ENCODE results near the gene SIRT1. TPM values are rescaled to one million over a fixed set of nuclear protein-coding genes. Genes with fewer than 3 reads are reported as not detected.

The SIRT1 gene
- total and polyA plus RNA-seq, 9 of the 15 experiments (the other 6 are each of a cell fraction or from before 2014, with no cell fraction given): 7.8 to 25.8 (median 19.1) TPM

- POLR2A ChIA-PET: interaction anchor here (0.9 kb wide), 1 partner anchor 12 kb away, joined by 3 read pairs; no protein-coding TSS in a partner anchor
- H3K4me2 ChIP-seq (ENCODE audit: insufficient read depth, low read length): no peak overlapping the region
- no peak for FAIRE-seq
- no TSS peak for BruUV-seq (replicated peaks)
- no peak for DNase-seq (ENCODE audit: extremely low read depth in 1 of 4, low spot score in 3 of 4)
- in situ Hi-C loops (cut with MboI) (no loop called here), intact Hi-C loops (cut with micrococcal nuclease) (no loop called here)
- H3K9me1 ChIP-seq (ENCODE audit: control insufficient read depth, insufficient read depth, low read length): no peaks in the 10 kb centered on the region
- H3K9ac ChIP-seq (ENCODE audit: insufficient read depth in 1 of 2, low read depth in 2 of 2, low read length in 2 of 2): no peak overlapping the region
- CTCF ChIA-PET (ENCODE audit: low intra/inter-chr PET ratio): interaction anchor here (0.6 kb wide), 1 partner anchor 338 kb away, joined by 4 read pairs; no protein-coding TSS in a partner anchor
- H4K20me1 ChIP-seq (replicated peaks; ENCODE audit: control insufficient read depth, insufficient read depth, low read length): no peaks in the 10 kb centered on the region
- ATAC-seq: no peak
- no peak overlapping the region for H3K27ac ChIP-seq (ENCODE audit: extremely low read depth, low read depth, low read length)
- H3K4me3 ChIP-seq: no peak overlapping the region
- no peaks in the 10 kb centered on the region for H3K4me1 ChIP-seq (replicated peaks in 1 of 2; ENCODE audit: control insufficient read depth in 2 of 2, insufficient read depth in 2 of 2, low read length in 2 of 2)
- H3K36me3 ChIP-seq (ENCODE audit: control insufficient read depth, insufficient read depth, low read length): peaks cover 8% of the 10 kb centered on the region
- no peak overlapping the region for H2AFZ ChIP-seq (ENCODE audit: low read depth, low read length)
- no peaks in the 10 kb centered on the region for H3K79me2 ChIP-seq (ENCODE audit: control insufficient read depth, insufficient read depth, low read length)
- H3K9me3 ChIP-seq (replicated peaks; ENCODE audit: control insufficient read depth, insufficient read depth, low read depth, low read length): no peaks in the 10 kb centered on the region
- TF ChIP-seq MECOM (CRISPR knock-in tag; IDR thresholded peaks at IDR 0.05) (no peak), SMAD2 (IDR thresholded peaks at IDR 0.05; ENCODE audit: low read depth, low read length) (no peak), CHD1 (IDR thresholded peaks at IDR 0.05; ENCODE audit: low read length) (no peak), HDAC3 (IDR thresholded peaks at IDR 0.05; ENCODE audit: borderline replicate concordance, partially characterized antibody) (no peak), ARHGAP35 (IDR thresholded peaks at IDR 0.05; ENCODE audit: partially characterized antibody) (no peak), ZNF121 (CRISPR knock-in tag; conservative IDR thresholded peaks at IDR 0.05) (no peak), SIRT6 (IDR thresholded peaks at IDR 0.05; ENCODE audit: low read depth, low read length) (no peak), DNMT1 (IDR thresholded peaks at IDR 0.05) (no peak), KLF6 (CRISPR knock-in tag; IDR thresholded peaks at IDR 0.05; ENCODE audit: borderline replicate concordance) (no peak), ZNF212 (CRISPR knock-in tag; IDR thresholded peaks at IDR 0.05) (no peak), TAF1 (IDR thresholded peaks at IDR 0.05; ENCODE audit: control insufficient read depth, extremely low read depth, insufficient read depth, low read length, severe bottlenecking) (no peak), ZBTB26 (CRISPR knock-in tag; IDR thresholded peaks at IDR 0.05) (no peak), POLR2AphosphoS5 (IDR thresholded peaks at IDR 0.05; ENCODE audit: control insufficient read depth, insufficient read depth, low read depth, low read length) (no peak), ZNF696 (CRISPR knock-in tag; conservative IDR thresholded peaks at IDR 0.05) (no peak)
- no peaks in the 10 kb centered on the region for H3K27me3 ChIP-seq (ENCODE audit: control insufficient read depth in 2 of 2, insufficient read depth in 2 of 2, low read length in 2 of 2)
- WGBS (ENCODE audit: insufficient coverage, low coverage, missing lambda C conversion rate): 92% methylated on average over 1 of the region's 1 CpG
Measured at GRCh38 chr10:67926951-67927350, 42.5 kb downstream of the SIRT1 start.

Data from K562 (cell line).